Measurements from ENCODE around the gene PHETA2. TPM values are rescaled to one million over a fixed set of nuclear protein-coding genes. Genes with fewer than 3 reads are reported as not detected.
"Not testable (repeated sequence)": the region's sequence is repeated elsewhere in the genome, so short reads cannot be mapped to it uniquely, and the experiment has no call there.

Gene PHETA2
- total RNA-seq, 4 donors from 2014 or later: 9.3 to 22.5 (median 13.9) TPM

DNA sequence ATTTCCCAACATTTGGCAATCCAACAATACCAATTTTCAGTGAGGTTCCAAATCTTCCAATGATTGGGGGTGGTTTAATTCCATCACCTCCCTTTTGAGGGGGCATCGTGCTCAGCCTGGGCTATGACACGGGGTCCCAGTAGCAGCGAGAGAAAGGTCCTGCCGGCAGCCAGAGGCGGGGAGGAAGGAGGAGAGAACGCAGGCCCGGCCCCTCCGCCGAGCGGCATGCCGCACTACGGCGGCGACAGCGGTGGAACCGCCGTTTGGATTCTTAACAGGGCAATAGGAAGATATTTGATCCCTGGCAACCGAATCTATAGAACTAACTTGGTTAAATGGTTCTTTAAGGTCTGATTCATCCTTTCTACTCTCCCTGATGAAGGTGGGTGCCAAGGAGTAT, 34.8 kb downstream of the PHETA2 start:
- ATAC-seq (ENCODE audit: low FRiP score) (no peak), DNase-seq (ENCODE audit: low spot score) (no peak)
- TF ChIP-seq, protein P1, sequence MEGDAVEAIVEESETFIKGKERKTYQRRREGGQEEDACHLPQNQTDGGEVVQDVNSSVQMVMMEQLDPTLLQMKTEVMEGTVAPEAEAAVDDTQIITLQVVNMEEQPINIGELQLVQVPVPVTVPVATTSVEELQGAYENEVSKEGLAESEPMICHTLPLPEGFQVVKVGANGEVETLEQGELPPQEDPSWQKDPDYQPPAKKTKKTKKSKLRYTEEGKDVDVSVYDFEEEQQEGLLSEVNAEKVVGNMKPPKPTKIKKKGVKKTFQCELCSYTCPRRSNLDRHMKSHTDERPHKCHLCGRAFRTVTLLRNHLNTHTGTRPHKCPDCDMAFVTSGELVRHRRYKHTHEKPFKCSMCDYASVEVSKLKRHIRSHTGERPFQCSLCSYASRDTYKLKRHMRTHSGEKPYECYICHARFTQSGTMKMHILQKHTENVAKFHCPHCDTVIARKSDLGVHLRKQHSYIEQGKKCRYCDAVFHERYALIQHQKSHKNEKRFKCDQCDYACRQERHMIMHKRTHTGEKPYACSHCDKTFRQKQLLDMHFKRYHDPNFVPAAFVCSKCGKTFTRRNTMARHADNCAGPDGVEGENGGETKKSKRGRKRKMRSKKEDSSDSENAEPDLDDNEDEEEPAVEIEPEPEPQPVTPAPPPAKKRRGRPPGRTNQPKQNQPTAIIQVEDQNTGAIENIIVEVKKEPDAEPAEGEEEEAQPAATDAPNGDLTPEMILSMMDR (IDR thresholded peaks at IDR 0.05): no peak

DNA sequence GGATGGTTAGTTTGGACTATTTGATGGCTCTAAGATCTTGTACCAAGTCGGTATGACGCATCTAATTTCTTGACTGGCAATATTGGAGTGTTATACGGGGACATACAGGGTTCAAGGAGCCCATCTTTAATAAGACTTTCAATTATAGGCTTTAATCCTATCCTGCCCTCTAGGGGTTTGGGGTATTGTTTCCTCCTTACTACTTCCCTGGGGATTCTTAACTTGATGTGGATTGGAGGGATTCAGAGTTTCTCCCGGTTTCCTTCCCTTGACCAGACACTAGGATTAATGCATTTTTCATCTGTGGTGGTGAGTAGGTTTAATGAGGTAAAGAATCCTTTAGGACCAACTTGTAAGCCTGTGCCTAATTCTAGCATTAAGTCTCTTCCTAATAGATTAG, 37.8 kb downstream of the PHETA2 start:
- ATAC-seq (ENCODE audit: low FRiP score): no peak
- TF ChIP-seq, protein P1 (IDR thresholded peaks at IDR 0.05): no peak

DNA sequence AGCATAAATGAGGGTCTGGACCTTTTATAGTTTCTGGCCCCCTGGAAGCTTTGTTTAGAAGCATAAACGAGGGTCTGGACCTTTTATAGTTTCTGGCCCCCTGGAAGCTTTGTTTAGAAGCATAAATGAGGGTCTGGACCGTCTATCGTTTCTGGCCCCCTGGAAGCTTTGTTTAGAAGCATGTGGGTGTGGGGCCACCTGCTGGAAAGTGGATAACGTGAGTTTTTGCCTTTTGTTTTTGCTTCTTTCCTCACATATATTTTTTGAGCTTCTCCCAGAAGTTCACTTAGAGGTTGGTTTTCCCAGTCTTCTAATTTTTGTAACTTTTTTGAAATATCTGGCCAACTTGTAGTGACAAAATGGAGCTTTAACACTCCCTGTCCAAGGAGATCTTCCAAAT, 38.7 kb downstream of the PHETA2 start:
- DNase-seq (ENCODE audit: low spot score); ATAC-seq (ENCODE audit: low FRiP score): not testable (repeated sequence)

More for the DNA sequence above, 37.8 kb downstream of the PHETA2 start:
- no peak for DNase-seq (ENCODE audit: low spot score)

DNA sequence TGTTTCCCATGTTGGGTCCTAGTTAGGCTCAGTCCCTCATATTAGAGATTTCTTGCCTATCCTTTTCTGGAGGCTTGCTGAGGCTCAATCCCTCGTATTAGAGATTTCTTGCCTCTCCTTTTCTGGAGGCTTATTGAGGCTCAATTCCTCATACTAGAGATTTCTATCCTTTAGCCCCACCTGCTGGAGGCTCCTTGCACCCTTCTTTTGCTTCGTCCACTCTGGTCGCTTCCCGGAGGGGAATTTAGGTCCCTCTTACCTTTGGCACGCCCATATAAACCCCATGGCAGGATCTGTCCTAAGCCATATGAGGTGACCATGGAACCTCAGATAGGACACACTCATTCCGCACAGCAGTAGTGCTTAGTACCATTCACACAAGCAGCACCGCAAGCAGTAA, 40.7 kb downstream of the PHETA2 start:
- DNase-seq (ENCODE audit: low spot score) (no peak), ATAC-seq (ENCODE audit: low FRiP score) (no peak)
- TF ChIP-seq, protein P1 (IDR thresholded peaks at IDR 0.05): no peak

DNA sequence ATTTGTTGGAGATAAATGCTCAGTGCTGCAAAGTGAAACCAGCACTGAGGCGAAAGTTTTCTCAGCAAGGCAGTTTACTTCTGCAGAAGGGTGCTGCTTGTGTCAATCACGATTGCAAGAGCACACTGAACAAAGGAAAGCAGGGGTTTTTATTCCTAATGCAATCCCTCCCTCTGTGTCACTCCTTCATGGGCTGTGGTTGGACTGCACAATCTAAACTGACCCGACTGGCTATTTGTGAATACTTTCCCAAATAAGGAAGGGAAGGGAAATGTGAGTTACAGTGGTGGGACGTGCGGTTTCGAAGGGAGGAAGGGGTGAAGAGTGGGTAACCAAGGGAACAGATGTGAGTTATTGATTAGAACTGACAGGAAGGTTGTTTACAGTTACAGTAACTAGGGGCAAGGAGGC, 41.4 kb downstream of the PHETA2 start:
- not testable (repeated sequence) for ATAC-seq (ENCODE audit: low FRiP score); DNase-seq (ENCODE audit: low spot score)

DNA sequence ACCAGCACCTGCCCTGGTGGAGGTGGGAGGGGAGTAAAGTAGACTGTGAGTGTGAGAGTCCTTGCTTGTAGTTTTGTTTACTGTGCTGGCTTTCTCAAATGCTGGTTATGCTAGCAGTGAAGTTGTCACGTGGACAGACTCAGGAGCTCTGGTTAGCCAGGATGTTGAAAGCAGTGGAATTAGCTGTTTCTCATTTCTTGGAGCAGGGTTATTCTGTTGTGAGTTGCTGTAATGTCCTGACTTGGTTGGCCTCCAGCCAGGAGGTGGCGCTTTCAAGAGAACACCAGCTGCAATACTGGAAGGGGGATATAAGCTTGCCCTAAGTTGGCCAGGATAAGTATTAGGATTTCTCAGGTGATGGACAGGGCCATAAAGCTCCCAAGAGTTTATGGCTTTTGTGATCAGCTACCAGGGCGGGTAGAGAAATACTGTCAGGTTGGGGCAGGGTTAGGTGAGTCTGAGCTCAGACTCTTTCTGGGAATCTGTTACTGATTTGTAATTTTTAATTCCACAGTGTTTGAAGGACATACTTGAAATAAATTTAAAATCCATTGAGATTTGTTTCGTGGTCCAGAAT, 42.9 kb downstream of the PHETA2 start:
- TF ChIP-seq, protein P1 (IDR thresholded peaks at IDR 0.05): no peak
- ATAC-seq (ENCODE audit: low FRiP score) (no peak), DNase-seq (ENCODE audit: low spot score) (no peak)

DNA sequence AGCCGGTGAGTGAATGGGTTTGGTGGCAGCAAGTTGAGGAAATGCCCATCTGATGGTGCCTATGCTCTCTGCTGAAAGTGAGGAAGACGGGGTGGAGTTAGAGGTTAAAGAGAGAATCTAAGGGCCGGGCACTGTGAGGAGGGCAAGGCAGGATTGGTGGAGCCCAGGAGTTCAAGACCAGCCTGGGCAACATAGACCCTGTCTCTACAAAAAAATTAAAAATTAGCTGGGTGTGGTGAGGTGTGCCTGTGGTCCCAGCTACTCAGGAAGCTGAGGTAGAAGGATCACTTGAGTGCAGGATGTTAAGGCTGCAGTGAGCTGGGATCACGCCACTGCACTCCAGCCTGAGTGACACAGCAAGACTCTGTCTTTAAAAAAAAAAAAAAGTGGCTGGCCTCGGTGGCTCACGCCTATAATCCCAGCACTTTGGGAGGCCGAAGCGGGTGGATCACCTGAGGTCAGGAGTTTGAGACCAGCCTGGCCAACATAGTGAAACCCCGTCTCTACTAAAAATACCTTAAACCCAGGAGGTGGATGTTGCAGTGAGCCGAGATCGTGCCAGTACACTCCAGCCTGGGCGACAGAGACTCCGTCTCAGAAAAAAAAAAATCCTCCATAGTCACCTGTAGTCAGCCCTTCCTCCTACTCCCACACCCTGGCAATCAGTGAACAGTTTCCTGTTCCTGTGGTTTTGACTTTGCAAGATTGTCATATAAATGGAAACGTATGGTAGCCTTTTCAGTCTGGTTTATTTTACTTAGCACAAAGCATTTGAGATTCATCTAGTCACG, 46.4 kb downstream of the PHETA2 start:
- not testable (repeated sequence) for DNase-seq (ENCODE audit: low spot score); ATAC-seq (ENCODE audit: low FRiP score)

DNA sequence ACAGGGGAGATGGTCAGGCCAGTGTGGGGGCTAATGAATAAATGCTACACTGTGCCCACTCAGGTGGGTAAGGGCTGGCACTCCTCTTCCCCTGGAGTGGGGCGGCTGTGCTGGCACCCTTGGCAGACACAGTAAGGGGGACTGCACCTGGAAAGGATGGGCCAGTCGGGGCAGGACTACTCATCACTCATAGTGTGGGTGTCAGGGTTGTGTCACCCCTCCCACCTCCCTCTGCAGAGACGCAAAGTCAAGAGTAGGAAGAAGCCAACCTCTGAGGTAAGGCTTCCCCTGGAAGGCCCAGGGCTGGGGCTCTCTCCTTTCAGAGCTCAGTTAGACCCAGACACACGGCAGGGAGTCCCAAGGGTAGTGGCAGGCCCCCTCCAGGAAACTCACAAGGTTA, 49.5 kb downstream of the PHETA2 start:
- DNase-seq (ENCODE audit: low spot score); ATAC-seq (ENCODE audit: low FRiP score): not testable (repeated sequence)

DNA sequence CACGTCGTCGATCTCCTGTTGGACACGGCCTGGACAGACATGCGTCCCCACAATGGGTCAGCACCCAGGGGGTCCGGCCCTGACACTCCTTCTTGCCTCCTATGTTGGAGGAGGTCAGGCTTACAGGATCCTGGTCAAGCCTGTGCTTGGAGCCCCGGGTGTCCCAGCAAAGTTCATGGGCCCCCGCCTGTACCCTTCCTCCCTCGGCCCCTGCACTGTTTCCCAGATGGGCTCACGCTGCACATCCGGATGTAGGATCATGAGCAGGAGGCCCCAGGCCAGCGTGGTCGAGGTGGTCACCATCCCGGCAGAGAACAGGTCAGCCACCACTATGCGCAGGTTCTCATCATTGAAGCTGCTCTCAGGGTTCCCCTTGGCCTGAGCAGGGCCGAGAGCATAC, 53.6 kb downstream of the PHETA2 start:
- DNase-seq (ENCODE audit: low spot score) (no peak), ATAC-seq (ENCODE audit: low FRiP score) (no peak)
- TF ChIP-seq, protein P1 (IDR thresholded peaks at IDR 0.05): no peak

DNA sequence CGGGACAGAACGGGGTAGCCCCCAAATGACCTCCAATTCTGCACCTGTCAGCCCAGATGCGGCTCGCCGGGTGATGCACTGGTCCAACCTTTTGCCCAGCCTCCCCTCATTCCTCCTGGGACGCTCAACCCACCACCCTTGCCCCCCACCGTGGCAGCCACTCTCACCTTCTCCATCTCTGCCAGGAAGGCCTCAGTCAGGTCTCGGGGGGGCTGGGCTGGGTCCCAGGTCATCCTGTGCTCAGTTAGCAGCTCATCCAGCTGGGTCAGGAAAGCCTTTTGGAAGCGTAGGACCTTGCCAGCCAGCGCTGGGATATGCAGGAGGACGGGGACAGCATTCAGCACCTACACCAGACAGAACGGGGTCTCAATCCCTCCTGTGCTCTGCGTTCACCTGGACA, 54.0 kb downstream of the PHETA2 start:
- not testable (repeated sequence) for DNase-seq (ENCODE audit: low spot score); ATAC-seq (ENCODE audit: low FRiP score)

Data from omental fat pad (tissue), 4 donors.